HG03439 (cell line): Measurements from ENCODE around the gene RAB44.

ENCODE experiments used
- ATAC-seq: cut with Tn5 transposase; IDR thresholded peaks from one replicate; pipeline ENCODE4 v1.9.1; 2021; ENCODE audit warnings: mild to moderate bottlenecking, moderate library complexity; ENCODE audit not compliant: unreplicated experiment

Gene RAB44

GRCh38 chr6:36668591-36668990 is 29.0 kb upstream of the RAB44 start:
- no peak for ATAC-seq

DNA sequence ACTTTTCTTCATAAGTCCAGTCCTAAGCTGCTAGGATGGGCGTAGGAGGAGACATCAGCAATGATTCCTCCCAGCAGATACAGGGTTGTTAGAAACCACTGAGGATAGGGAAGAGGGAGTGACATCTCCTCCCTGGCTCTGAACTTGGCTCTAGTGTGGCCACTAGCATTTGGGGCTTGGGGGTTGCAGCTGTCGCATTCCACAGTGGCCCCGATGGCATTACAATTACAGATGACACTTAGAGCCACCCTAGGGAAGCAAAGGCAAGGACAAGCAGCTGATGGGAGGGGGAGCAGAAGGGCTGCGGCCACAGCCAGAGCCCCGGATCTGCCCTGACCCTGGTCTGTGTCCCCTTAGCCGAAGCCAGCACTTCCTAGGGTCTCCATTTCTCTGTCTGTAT is 28.6 kb upstream of the RAB44 start:
- no peak for ATAC-seq

- ATAC-seq, result no peak
Observed at GRCh38 chr6:36670271-36670670, 27.4 kb upstream of the RAB44 start.

DNA sequence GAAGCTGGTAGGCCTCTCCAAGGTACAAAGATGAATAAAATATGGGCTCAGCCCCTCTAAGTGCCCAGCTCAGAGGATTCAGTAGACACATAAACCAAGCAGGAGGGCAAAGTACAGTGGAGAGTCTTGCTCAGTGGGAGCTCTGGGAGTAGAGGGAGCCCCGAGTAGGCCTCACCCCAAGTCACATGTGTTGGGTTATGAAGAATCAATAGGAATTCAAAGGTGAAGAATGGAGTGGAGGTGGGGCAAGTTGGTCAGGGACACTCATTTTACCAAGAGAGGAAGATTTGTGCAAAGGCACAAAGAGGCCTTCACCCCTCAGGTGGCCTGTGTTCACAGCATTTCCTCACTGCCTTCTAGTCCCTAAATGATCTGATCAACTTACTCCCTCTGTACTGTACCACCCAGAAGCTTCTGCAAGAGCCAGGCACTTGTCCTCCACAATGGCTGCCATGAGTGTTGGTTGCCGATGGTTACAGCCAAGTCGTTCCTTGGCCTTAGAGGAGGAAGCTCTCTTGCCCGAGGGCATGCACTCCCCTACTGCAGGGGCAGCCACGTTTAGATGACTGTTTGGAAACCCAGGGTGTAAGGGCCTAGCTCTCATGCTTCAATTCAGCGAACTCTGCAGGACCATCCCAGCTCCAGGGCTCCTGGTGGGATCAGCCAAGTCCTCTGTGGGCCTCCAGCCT is 25.8 kb upstream of the RAB44 start:
- no peak for ATAC-seq

- no peak for ATAC-seq
Observed at GRCh38 chr6:36673882-36674281, 23.7 kb upstream of the RAB44 start.

DNA sequence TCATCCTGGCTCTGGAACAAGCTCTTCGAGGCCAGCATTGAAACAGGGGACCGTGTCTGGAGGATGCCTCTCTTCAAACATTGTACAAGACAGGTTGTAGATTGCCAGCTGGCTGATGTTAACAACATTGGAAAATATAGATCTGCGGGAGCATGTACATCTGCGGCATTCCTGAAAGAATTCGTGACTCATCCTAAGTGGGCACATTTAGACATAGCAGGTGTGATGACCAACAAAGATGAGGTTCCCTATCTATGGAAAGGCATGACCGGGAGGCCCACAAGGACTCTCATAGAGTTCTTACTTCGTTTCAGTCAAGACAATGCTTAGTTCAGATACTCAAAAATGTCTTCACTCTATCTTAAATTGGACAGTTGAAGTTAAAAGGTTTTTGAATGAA is 22.7 kb upstream of the RAB44 start:
- ATAC-seq, result no peak

DNA sequence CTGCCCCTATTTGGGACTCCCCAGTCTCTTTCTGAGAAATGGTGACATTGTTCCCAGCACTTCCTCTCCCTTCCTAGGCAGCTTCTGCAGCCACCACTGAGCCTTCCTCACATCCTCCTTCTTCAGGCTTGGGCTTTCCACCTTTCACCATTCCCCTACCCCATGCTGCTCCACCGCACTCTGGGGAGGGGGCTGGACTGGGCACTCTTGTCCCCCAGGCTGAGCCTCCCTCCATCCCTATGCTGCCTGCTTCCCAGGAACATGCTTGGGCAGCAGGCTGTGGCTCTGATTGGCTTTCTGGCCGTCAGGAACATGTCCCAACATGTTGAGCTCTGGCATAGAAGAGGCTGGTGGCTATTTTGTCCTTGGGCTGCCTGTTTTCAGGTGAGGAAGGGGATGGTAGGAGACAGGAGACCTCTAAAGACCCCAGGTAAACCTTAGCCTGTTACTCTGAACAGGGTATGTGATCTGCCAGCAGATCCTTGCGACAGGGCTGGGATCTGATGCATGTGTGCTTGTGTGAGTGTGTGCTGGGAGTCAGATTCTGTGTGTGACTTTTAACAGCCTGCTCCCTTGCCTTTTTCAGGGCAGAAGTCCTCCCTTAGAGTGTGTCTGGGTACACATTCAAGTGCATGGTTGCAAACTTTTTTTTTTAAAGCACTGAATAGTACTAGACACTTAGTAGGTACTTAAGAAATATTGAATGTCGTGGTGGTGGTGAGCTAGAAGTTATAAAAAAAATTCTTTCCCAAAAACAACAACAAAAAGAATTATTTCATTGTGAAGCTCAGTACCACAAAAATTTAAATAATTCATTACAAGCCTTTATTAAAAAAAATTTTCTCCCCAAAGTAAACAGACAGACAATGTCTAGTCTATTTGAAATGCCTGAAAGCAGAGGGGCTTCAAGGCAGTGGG is 21.2 kb upstream of the RAB44 start:
- ATAC-seq, result no peak

GRCh38 chr6:36677059-36677749 is 20.4 kb upstream of the RAB44 start:
- ATAC-seq, result no peak

- no peak for ATAC-seq
Observed at GRCh38 chr6:36677753-36678487, 19.7 kb upstream of the RAB44 start.

DNA sequence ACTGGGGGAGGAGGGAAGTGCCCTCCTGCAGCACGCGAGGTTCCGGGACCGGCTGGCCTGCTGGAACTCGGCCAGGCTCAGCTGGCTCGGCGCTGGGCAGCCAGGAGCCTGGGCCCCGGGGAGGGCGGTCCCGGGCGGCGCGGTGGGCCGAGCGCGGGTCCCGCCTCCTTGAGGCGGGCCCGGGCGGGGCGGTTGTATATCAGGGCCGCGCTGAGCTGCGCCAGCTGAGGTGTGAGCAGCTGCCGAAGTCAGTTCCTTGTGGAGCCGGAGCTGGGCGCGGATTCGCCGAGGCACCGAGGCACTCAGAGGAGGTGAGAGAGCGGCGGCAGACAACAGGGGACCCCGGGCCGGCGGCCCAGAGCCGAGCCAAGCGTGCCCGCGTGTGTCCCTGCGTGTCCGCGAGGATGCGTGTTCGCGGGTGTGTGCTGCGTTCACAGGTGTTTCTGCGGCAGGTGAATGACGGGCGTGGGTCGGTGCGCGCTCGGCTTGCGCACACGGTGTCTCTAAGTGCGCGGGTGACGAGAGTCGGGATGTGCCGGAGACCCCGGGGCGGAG is 19.1 kb upstream of the RAB44 start, which contains the start of gene CDKN1A:
Gene CDKN1A, plus strand, starts transcription at position 227 of the 555 bp plus-strand sequence. CDS start 5,388 bp downstream, outside the sequence.
- ATAC-seq, result peak; percentile 35

DNA sequence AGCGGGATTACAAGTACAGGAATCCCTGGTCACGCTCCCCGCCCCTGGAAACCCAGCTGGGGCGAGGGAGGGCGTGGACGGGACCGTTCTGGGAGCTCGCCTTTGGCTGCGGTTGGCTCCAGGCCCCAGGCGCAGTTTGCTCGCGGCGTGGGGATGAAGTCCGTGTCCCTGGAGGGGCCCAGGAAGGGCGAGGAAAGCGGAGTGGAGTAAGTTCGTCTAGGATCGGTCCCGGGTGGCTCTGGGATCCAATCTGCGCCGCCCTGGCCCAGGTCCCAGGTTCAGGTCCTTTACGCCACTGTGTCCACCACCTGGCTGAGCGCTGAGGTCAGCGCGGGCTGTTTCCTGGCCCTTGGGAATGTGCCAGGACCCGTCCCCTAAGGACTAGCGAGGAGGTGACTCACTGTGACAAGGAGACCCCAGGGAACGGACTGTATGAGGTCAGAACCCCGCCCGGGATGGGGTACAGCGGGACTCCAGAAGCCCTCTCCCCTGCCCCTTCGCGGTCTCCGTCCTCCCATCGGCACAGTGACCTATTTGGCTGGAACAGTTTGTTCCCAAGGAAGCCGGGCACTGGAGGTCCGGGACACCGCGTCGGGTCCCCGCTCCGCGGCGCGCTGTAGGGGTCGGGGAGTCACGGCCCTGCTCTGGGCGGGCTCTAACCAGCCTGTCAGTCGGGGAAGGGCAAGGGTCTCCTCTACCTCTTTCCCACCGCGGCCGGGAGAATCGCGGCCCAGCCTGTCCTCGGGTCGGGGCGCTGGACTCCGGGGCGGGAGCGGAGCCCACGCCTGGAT is 18.4 kb upstream of the RAB44 start:
- no peak for ATAC-seq

DNA sequence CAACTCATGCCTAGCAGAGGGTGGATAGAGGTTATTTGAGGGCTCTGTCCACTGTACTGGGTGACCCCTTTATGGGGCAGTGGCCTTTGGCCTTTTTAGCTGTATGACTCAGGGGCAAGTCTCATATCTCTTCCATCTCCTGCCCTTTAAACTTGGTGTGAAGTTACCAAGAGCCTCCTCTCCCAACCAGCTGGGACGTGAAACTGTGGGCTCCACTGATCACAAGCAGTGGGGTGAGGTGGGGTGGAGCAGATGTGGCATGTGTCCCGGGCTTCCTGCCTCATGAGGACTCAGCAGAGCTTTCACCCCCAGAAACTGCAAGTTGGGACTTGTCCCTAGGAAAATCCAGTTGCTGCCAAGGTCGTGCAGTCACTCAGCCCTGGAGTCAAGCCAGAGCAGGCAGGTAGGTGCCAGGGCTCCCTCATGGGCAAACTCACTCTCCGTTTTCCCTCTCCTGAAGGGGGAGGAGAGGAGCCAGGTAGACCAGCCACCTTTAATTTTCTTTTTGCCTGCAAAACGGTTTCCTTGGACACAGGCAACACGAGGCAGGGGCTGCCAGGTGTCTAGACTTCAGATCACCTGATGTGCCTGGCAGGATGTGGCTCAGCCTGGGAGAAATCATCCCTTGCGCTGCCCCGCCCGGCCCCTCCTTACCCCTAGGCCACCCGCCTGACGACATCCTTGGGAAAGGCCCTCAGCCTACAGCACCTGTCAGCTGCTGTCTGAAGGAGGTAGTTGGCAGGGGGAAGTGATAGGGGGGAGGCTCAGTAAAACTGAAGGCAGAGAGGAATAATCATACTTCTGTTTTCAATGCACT is 15.1 kb upstream of the RAB44 start:
- ATAC-seq, result no peak

- ATAC-seq, result no peak
Observed at GRCh38 chr6:36683145-36683655, 14.4 kb upstream of the RAB44 start.

- ATAC-seq, result no peak
Observed at GRCh38 chr6:36683656-36684446, 13.8 kb upstream of the RAB44 start.

GRCh38 chr6:36684447-36684812 is 13.2 kb upstream of the RAB44 start:
- no peak for ATAC-seq

DNA sequence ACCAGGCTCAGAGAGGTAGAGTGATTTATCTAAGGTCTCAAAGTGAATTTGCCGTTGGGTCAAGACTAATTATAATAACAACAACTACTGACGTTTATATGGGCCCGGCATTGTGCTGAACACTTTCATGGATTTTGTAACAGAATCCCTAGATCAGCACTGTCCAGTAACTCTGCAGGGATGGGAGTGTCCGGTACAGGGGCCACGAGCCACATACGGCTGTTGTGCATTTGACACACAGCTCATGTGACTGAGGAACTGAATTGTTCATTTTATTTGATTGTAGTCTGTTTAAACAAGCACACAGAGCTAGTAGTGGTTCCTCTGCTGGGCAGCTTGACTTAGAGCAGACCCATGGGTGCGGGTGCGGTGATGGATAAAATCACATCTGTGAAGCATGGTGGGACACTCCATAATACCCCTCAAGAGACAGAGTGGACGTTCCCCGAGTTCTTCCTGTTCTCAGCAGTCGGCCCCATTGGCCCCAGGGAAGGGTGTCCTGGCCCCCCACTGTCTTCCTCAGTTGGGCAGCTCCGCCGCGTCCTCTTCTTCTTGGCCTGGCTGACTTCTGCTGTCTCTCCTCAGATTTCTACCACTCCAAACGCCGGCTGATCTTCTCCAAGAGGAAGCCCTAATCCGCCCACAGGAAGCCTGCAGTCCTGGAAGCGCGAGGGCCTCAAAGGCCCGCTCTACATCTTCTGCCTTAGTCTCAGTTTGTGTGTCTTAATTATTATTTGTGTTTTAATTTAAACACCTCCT is 12.3 kb upstream of the RAB44 start:
- ATAC-seq, result no peak
